NCI-H1436 (cell line): ENCODE results near the gene DGUOK.
A peak's percentile ranks its signal among the peaks of the same experiment; 100 is the strongest.
"Not testable (repeated sequence)": the region's sequence is repeated elsewhere in the genome, so short reads cannot be mapped to it uniquely, and the experiment has no call there.

Experiments
- DNase-seq: peaks from one replicate; lab custom pipeline; 2025; lab: John Stamatoyannopoulos, UW

Gene DGUOK

DNA sequence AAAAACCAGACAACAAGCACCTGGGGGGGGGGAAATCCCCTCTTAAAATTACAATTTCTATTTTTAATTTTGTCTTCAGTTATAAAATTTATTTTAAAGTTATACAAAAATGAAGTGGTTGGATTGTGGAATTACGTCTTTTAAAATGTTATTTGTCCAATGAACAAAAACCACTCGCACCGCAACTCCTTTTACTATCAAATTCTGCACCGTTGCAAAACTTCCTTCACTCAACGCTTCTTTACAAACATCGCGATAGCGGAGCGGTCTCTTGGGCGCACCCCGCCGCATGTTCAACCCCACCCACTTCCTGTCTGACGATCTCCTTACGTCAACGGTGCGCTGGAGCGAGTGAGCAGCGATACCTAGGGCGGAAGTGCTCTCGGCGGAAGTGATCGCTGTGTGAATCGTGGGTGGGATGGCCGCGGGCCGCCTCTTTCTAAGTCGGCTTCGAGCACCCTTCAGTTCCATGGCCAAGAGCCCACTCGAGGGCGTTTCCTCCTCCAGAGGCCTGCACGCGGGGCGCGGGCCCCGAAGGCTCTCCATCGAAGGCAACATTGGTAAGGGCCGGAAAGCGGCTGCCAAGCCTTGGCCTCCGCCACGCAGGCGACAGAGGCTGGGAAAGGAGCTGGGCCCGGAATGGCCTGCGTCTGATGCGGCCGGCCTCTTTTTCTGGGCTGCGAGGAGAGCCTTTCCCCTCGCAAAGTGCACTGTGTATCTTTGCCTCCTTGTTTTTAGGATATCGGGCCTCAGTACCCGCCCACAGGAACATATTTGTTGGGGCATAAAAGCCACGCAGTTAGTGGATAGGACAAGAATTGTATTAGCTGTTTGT is at the start of gene DGUOK:
TSS of gene DGUOK (plus strand) at position 388 of the 835 bp plus-strand sequence. CDS start at position 419, 31 bp downstream.
- DNase-seq = peak; percentile 98

DNA sequence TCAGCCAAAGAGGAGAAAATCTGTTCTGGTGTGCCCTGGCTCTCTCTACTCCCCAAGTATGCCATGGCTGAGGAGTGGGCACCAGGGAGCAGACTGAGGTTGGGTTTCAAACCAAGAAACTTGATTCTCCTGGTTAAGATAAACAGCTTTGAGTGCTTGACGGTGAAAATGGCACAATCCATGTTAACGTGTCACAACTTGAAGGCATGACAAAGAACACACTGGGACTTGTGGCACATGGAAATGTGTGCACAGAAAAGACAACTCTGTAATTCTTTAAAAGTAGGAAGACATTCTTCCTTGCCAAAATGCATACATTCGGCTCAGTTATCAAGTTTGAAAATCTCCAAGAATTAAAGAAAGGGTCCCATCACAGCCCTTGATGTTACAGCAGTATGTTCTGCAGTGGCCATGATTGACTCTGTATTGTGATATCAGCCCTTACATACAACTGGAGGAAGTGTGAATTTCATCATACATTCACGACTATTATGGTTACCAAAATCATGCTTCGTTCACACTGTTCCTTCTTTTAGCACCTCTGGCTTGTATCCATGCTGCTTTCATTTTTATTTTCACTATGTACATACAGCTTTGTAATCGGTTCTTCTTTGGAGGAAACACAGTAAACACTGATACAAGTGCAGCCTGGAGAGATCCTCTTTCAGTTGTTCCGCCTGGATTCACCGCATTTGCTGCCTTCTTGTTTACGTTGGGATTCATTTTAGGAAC is 49.4 kb upstream of the DGUOK start:
- DNase-seq = no peak

DNA sequence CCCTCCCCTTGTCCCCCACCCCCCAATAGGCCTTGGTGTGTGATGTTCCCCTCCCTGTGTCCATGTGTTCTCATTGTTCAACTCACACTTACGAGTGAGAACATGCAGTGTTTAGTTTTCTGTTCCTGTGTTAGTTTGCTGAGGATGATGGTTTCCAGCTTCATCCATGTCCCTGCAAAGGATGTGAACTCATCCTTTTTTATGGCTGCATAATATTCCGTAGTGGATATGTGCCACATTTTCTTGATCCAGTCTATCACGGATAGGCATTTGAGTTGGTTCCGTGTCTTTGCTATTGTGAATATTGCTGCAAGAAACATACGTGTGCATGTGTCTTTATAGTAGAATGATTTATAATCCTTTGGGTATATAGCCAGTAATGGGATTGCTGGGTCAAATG is 48.7 kb upstream of the DGUOK start:
- not testable (repeated sequence) for DNase-seq

DNA sequence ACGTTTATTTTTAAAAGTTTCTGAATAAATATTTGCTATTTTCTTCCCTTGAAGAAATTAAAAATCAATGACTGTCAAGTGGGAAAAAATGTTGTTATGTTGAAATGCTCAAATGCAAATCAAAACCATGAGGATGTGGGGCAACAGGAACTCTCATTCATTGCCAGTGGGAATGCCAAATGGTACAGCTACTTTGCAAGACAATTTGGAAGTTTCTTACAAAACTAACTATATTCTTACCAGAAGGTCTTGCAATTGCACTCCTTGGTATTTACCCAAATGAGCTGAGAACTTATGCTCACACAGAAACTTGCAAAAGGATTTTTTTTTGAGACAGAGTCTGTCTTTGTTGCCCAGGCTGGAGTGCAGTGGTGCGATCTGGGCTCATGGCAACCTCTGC is 41.3 kb upstream of the DGUOK start:
- DNase-seq = no peak

DNA sequence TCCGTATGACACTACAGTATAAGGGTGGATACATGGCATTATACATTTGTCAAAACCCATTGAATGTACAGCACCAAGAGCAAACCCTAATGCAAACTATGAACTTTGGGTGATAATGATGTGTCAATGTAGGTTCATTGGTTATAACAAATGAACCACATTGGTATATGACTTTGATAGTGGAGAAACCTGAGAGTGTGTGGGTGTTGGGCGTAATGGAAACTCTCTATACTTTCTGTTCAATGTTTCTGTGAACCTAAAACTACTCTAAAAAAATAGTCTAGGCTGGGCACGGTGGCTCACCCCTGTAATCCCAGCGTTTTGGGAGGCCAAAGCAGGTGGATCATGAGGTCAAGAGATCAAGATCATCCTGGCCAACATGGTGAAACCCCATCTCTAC is 40.3 kb upstream of the DGUOK start:
- no peak for DNase-seq

DNA sequence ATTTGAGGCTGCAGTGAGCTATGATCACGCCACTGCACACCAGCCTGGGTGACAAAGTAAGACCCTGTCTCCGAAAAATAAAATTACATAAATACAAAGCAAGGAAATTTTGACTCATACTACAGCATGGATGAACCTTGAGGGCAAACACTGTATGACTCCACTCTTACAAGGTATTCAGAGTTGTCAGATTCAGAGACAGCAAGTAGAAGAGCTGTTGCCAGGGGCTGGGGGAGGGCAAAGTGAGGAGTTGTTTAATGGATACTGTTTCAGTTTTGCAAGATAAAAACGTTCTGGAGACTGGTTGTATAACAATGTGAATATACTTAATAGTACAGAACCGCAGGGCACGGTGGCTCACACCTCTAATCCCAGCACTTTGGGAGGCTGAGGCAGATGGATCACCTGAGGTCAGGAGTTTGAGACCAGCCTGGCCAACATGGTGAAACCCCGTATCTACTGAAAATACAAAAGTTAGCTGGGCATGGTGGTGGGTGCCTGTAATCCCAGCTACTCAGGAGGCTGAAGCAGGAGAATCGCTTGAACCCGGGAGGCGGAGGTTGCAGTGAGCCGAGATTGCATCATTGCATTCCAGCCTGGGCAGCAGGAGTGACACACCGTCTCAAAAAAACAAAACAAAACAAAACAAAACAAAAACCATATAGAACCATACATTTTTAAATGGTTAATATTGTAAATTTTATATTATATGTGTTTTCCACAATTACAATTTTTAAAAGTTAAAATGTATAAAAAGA is 38.9 kb upstream of the DGUOK start:
- not testable (repeated sequence) for DNase-seq

DNA sequence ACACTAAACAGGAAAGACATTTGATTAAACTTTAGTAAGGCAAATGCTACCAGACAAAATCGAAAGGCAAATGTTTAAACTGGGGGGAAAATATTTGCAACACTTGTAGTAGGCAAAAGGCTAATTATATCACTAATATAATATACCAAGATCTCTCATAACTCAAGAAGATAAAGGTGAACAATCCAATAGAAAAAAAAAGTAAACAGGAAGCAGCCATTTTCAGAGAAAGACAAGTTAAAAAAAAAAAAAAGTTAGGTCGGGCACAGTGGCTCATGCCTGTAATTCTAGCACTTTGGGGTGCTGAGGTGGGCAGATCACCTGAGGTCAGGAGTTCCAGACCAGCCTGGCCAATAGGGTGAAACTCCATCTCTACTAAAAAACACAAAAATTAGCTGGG is 38.3 kb upstream of the DGUOK start:
- DNase-seq = no peak

DNA sequence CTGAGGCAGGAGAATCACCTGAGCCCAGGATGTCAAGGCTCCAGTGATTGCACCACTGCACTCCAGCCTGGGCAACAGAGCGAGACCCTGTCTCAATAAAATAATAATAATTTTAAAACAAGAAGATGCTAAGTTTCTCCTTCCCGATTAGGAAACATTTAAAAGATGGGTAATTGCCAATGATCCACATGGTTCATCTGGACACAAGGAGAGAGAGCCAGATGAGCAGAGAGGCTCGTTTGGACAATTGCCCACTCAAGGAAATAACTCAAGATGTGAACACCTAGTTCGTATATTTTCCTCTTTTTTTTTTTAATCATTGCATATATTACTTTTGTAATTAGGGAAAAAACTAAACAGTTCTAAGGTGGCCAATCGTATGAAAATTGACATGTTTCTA is 37.5 kb upstream of the DGUOK start:
- no peak for DNase-seq

DNA sequence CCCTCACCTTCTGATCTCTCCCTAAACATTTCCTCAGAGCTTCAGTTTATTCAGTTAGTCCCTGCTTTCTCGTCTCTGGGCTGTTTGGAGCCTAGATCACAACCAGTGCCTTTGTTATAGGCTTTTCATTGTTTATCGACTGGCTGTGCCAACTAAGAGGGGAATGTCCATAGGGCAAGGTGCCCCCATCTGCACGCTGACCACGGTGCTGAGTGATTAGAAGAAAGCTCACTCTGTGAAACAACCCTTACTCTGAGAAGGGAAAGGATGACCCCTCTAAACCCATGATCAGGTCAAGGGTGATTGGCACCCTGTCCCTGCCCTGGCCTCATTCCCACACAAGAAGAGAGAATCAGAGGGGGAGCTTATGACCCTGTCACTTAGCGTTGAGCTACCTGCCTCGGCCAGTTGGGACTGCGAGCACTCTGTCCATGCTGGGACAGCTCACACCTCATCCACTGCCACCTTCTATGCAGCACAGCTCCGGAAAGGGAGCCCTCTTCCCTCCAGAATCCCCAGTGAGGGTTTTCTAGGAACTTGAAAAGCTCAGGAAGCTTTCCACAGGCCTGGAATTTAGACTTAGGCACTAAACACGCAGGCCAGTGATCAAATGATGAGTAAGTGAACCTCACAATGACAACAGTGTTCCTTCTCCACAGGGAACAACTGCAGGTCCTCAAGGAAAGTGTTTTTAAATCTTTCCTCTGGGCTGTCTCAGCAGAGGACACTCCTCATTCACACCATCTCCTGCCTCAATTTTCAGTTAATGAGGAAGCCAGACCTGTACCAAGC is 36.2 kb upstream of the DGUOK start:
- no peak for DNase-seq

DNA sequence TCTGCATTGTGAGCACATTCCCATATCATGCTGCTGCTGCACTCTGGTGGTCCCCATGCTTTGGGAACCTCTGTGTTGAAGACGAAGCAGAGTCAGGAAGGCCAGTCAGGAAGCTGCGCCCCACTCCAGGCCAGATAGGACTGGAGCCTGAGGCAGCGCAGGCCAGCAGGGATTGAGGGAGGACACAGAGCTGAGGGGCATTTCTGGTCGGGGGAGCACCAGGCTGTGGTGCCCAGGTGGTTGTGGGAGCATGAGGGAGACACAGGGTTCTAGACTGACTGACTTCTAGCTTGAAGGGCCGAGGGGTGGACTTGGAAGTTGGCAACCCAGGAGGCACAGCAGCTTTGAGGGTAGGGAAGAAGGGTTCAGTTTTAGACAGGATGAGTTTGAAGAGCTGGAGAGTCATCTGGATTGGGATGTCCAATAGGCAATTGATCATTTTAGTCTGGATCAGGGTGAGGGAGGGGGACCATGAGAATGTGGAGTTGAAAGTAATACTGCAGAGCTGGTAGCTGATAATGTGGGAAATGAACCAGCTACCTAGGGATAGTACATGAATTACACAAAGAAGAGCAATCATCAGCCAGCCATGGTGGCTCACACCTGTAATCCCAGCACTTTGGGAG is 35.3 kb upstream of the DGUOK start:
- DNase-seq = no peak

DNA sequence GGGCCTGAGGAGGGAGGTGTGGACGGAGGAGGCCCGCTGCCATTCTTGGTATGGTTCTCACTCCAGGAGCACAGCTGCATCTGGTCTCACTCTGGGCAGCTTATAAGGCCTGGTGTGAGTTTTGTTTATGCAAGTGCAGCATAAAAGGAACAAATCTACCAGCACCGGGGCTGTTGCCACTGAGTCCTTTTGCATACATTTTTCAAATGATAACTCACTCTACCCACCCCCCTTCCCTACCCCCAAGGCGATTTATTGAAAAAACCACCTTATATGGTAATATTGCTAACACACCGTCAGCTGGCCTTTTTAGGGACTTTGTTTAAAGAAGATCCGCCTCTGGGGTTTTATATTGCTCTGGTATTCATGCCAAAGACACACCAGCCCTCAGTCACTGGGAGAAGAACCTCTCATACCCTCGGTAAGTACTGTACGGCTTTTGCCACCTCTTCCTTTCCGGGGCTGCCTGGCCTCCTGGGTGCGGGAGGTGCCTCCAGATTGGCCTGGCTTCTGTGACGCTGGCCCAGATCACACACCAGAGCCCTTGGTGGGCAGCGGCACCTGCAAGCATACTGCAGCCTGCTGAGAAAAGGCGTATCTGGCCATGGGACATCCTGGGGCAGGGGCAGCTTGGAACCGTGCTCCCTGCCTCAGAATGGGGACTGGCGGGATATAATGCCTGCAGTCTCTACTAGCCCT is 33.9 kb upstream of the DGUOK start, which contains the start of gene ACTG2:
TSS of gene ACTG2 (plus strand) at position 378 of the 699 bp plus-strand sequence. CDS start 8,304 bp downstream, outside the sequence.
- DNase-seq = no peak

DNA sequence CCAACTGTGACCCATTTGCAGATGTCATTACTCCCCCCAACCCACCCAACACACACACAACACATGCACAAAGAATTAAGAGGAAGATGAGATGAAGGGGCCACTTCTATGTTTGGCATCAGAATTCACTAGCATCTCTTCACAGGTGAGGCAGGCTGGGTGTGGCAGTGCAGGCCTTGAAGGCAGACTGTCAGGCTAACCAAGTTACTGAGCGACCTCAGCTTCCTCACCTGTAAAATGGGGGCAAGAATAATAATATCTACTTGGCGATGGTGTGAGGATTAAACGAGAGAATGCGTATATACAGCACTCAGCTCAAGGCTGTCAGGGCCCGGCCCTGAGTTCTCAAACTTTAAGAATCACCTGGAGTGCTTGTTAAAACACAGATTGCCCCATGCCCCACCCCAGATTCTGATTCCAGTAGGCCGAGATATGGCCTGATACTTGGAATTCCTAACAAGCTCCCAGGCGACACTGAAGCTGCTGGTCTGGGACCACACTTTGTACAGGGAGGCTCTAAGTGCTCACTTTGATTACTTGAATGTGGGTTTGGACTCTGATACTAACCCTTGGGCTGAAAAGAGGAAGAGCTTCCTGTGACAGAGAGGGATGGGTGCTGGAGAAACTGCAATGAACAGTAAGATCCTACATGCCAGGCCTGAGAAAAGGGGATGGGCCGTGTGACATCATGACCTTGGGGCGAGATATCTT is 32.8 kb upstream of the DGUOK start:
- no peak for DNase-seq

DNA sequence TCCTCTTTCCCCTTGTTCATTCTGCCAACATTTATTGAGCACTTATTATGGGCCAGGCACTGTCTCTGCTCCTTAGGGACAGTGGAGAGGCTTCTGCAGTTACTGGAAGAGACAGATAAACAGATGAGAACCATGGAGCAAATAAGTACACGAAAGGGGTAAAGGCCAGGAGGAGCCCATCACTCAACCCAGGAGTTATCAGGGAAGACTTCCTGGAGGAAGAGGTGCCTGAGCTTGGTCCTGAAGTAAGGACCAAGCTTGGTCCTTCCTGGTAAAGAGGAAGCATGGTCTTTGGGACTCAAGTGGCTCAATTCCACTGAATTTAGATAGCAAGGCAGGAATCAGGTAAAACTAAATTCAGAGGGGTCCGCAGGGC is 32.2 kb upstream of the DGUOK start:
- no peak for DNase-seq

DNA sequence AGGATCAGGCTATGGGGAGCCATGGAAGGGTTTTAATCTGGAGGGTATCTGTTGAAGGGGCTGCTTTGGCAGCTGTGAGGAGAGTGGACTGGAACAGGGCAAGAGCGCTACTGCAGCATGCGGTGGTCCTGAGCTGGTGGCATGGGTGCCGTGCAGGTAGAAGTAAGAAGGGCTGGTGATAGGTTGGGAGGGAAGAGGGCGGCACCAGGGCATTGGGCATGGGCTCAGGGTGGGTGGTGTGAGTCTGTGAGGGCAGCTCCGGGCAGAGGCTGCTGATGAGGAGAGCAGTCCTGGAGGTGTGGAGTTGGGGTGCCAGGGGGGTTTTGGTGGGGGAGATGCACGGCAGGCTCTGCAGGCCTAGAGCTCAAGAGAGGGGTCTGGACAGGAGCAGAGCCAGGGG is 31.8 kb upstream of the DGUOK start:
- no peak for DNase-seq

DNA sequence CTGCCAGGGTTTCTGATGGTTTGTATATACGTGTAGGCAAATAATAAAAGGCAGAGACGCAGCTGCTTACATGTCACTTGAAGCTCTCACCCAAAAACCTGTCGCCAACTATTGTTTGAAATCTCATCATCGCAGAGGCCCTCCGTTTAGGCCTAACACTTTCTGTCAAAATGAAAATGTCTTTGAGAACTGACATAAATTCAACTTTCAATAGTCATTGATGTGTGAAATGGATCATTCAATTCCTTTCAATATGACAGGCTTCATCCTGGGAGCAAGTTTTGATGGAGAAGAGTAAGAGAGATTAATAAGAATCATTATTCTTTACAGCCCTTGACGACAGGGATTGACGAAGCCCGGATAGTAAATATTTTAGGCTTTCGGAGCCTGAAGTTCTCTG is 31.2 kb upstream of the DGUOK start:
- DNase-seq = no peak

DNA sequence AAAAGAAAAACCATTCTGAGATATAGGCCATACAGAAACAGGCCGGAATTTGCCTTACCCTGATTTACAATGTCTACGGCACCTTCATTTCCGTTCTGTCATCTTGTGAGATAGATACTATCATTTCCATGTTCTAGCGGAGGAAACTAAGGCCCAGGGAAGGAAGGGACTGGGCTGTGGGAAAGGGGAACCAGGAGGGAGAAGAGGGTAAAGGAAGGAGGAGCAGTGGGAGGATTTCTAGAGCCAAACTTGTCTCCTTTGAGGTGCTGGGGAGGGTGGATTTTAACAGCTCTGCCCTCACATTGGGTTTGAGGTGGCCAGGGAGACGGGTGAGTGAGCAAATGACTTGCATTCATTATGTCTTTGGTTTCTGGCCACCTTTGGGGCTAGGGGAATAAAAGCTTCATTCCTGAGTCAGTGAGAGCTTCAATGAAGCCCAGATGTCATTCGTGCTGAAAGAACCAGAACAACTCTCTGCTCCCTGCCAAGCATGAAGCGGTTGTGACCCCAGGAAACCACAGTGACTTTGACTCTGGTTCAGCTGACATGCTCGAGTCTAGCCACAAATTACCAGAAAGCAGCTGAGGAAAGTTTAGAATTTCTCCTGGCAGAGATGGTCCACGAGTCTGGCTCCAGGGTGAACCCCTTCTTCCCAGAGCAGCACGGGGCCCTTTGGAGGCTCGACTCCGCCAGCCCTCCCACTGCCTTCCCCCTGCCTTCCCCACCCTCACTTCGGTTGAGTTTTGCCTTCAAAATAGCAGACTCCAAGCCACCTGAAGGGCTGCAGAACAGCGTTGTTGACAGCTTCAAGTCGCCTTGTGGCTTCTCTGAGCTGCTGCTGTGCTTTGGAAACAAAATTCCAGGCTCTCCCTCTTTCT is 30.1 kb upstream of the DGUOK start:
- DNase-seq = no peak

DNA sequence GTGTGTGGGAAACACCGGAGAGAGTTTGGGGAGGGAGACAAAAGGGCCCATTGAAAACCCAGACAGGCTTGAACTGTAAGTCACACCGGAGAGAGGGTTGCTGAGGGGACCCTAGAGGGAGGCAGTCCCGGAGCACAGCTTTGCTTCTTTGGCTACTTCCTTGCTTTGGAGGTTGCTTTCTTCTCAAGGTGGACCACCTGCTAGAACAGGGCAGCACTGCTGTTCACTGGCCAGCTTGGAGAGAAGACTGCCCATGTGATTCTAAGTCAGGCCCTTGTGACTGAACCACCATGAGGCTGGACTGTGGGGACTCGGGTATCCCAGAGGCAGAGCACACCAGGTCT is 29.5 kb upstream of the DGUOK start:
- DNase-seq = no peak

DNA sequence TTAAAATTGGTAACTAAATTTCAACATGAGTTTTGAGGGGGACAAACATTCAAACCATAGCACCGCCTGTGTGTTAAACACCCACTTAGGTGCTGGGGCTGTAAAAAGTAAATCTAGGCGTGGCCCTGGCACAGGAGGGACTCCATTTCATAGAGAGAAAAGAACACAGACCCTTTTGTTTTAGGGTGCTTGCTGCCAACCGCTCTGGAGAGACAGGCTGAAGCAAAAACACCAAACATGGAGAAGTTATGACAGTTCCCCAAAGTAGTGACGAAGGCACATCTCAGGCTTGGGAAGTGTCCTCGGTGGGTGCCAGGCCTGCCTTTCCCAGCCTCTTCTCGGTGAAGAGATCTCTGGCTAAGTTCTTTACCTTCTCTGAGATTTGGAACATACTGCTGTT is 28.7 kb upstream of the DGUOK start:
- no peak for DNase-seq

DNA sequence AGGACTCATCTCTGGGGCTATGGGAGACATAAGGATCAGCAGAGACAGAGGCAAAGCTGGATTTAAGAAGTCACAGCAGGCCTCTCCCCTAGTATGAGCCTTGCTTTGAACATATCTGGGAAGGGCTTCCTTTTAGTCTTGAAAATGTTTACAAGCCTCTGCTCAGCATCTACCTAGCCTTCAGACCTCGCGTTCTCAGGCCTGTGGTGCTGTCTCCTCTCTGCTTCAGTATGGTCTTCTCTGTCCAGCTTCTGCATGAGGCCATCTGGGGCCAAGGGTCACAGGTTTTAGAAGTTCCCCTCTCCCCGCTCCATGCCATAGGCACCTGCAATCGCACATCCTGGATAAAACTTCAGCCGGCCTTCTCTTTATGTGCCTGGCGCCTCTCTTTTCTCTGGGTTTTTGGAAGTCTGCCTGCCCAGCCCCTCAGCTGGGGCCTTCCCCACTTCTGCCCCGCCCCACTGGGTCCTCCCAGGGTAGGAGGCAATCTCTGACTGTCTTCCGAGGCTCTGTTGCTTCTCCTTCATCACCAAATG is 26.8 kb upstream of the DGUOK start:
- no peak for DNase-seq
